ENCODE results near the gene CMYA5.

CMYA5 gene

DNA sequence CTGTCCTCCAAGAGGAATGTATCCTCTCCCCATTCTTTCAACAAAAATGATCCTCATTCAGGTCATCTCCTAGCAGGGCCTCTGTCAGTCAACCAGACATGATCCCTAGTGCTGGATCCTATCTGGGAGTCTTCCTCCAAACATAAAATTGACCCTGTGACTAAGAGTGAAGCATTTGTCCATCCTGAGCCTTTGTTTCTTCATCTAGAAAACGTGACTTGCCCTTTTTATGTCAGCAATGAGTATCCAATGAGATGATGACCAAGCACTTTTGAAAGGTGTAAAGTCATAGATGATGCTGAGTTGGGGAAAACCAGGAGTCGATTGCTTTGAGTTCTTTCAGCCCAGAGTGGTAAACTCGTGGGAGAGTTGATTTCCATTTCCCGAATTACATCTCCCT lies 143.3 kb downstream of the CMYA5 start:
- TF ChIP-seq CTCF (IDR thresholded peaks at IDR 0.05; ENCODE audit: low read depth, low read length), result no peak
- TF ChIP-seq EZH2phosphoT487 (IDR thresholded peaks at IDR 0.05; ENCODE audit: low read depth), result no peak
- H4K20me1 ChIP-seq (ENCODE audit: insufficient read depth, low read length), result no peaks in the 10 kb centered on the region
- no peaks in the 10 kb centered on the region for H3K36me3 ChIP-seq (replicated peaks; ENCODE audit: low read depth, low read length)
- no peak overlapping the region for H3K27ac ChIP-seq (ENCODE audit: low read length)
- H3K4me2 ChIP-seq (ENCODE audit: low read length), result no peak overlapping the region
- H3K27me3 ChIP-seq (ENCODE audit: low read depth, low read length), result no peaks in the 10 kb centered on the region
- H3K79me2 ChIP-seq (ENCODE audit: low read length), result no peaks in the 10 kb centered on the region
- H3K4me3 ChIP-seq (ENCODE audit: low read length), result no peak overlapping the region
- no peaks in the 10 kb centered on the region for H3K4me1 ChIP-seq (ENCODE audit: low read length)
- no peak overlapping the region for H3K9ac ChIP-seq (ENCODE audit: low read length)
- no peaks in the 10 kb centered on the region for H3K9me3 ChIP-seq (ENCODE audit: insufficient read depth, low read length)
- no peak overlapping the region for H2AFZ ChIP-seq (ENCODE audit: low read depth, low read length)

GRCh38 chr5:79834098-79834753 lies 144.6 kb downstream of the CMYA5 start:
- Histone ChIP-seq H3K4me1 (ENCODE audit: low read length) (no peaks in the 10 kb centered on the region), H3K4me2 (ENCODE audit: low read length) (no peak overlapping the region), H3K36me3 (replicated peaks; ENCODE audit: low read depth, low read length) (no peaks in the 10 kb centered on the region), H2AFZ (ENCODE audit: low read depth, low read length) (no peak overlapping the region), H4K20me1 (ENCODE audit: insufficient read depth, low read length) (no peaks in the 10 kb centered on the region), H3K27me3 (ENCODE audit: low read depth, low read length) (no peaks in the 10 kb centered on the region), H3K9me3 (ENCODE audit: insufficient read depth, low read length) (no peaks in the 10 kb centered on the region), H3K9ac (ENCODE audit: low read length) (no peak overlapping the region), H3K79me2 (ENCODE audit: low read length) (no peaks in the 10 kb centered on the region), H3K27ac (ENCODE audit: low read length) (no peak overlapping the region), H3K4me3 (ENCODE audit: low read length) (no peak overlapping the region)
- TF ChIP-seq EZH2phosphoT487 (IDR thresholded peaks at IDR 0.05; ENCODE audit: low read depth) (no peak), CTCF (IDR thresholded peaks at IDR 0.05; ENCODE audit: low read depth, low read length) (no peak)

- no peaks in the 10 kb centered on the region for H3K9me3 ChIP-seq (ENCODE audit: insufficient read depth, low read length)
- TF ChIP-seq EZH2phosphoT487 (IDR thresholded peaks at IDR 0.05; ENCODE audit: low read depth) (no peak), CTCF (IDR thresholded peaks at IDR 0.05; ENCODE audit: low read depth, low read length) (no peak)
Measured at GRCh38 chr5:79834754-79835714, 145.4 kb downstream of the CMYA5 start.

More at GRCh38 chr5:79834754-79835714, 145.4 kb downstream of the CMYA5 start:
- Histone ChIP-seq H3K27ac (ENCODE audit: low read length) (no peak overlapping the region), H3K4me2 (ENCODE audit: low read length) (no peak overlapping the region), H3K4me1 (ENCODE audit: low read length) (no peaks in the 10 kb centered on the region), H3K9ac (ENCODE audit: low read length) (no peak overlapping the region), H2AFZ (ENCODE audit: low read depth, low read length) (no peak overlapping the region), H3K27me3 (ENCODE audit: low read depth, low read length) (no peaks in the 10 kb centered on the region), H4K20me1 (ENCODE audit: insufficient read depth, low read length) (no peaks in the 10 kb centered on the region), H3K4me3 (ENCODE audit: low read length) (no peak overlapping the region), H3K79me2 (ENCODE audit: low read length) (no peaks in the 10 kb centered on the region), H3K36me3 (replicated peaks; ENCODE audit: low read depth, low read length) (no peaks in the 10 kb centered on the region)
